Heart left ventricle (tissue), 13 donors: Measurements from ENCODE around the gene NR3C2.

Experiments
- CTCF ChIP-seq, 12 donors: fragments of 200-600 bp; sonication (generic) in 4 of 12; IDR thresholded peaks; one replicate each; pipeline versions ENCODE4 v1.5.0 to v1.8.0; 2018 to 2022; ENCODE audit warnings: antibody characterized with exemption in 12 of 12, mild to moderate bottlenecking in 5 of 12
- POLR2A ChIP-seq, 2 donors: fragments of 450-650 bp; IDR thresholded peaks; one replicate each; pipeline ENCODE4 v1.6.1; 2017; ENCODE audit warnings: antibody characterized with exemption in 2 of 2, mild to moderate bottlenecking in 2 of 2, moderate library complexity in 2 of 2
- donor health status: ischemic (EF 13 %, LVEDD 7.1; RV severe dilation, severe dysfunction).
- donor health status: DM: no; HTN: yes; CAD: no.
- donor health status: DM: no; HTN: no; CAD: no.
- donor health status: ischemic (EF 25% LVEDD 6.9; RV normal size, moderate dysfunction).
- donor health status: ischemic (EF 25% LVEDD 5.7; RV mildly dilated, moderate dysfunction).
- donor health status: ischemic (EF 35%, LVEDD 5.7; RV mildly dilated, moderate dysfunction).
- donor health status: nonischemic (EF 11% LVEDD 7.7; RV severe dilation, severe dysfunction).
- donor health status: DM: yes; HTN: yes; CAD: no.
- donor health status: PGD.
- donor health status: ischemic (EF 29% LVEDD 5.4; RV normal size, mild dysfunction).
- donor health status: nonischemic (EF 23%, LVEDD 6.1; RV moderate dilation, normal function).

GRCh38 chr4:148333265-148333664 is 108.9 kb downstream of the NR3C2 start:
- TF ChIP-seq CTCF (IDR thresholded peaks at IDR 0.05) (no peak), POLR2A (IDR thresholded peaks at IDR 0.05) (no peak)
